Activated naive CD8-positive, alpha-beta T cell treated with anti-CD3 and anti-CD28 coated beads, Interleukin-2, amount 10 ng/mL, durations not matched to agents 7 days and 5 days (primary cell): ENCODE results near the gene HTATIP2. TPM values are rescaled to one million over a fixed set of nuclear protein-coding genes. Genes with fewer than 3 reads are reported as not detected.
"Not testable (repeated sequence)": the region's sequence is repeated elsewhere in the genome, so short reads cannot be mapped to it uniquely, and the experiment has no call there.

Experiments
- ATAC-seq: fragments of 150-1000 bp; cut with Tn5 transposase; one replicate; pipeline ENCODE4 v1.10.0; 2021; ENCODE audit warnings: low read depth, moderate library complexity
- POLR2A ChIA-PET: fragments of 350-600 bp; sonication (Branson Sonifier 250); formaldehyde crosslinking; loops from one replicate; lab custom pipeline; 2021; ENCODE audit warnings: antibody characterized with exemption; lab: Charles Lee
- DNase-seq: peaks from one replicate; pipeline ENCODE4 v3.0.0; 2021
- H3K27ac Mint-ChIP-seq: one replicate; pipeline ENCODE4 v1.8.0; 2022; ENCODE audit warnings: mild to moderate bottlenecking, mixed read lengths
- H3K27me3 Mint-ChIP-seq: one replicate; pipeline ENCODE4 v1.8.0; 2022; ENCODE audit warnings: mild to moderate bottlenecking, moderate library complexity, mixed read lengths
- H3K36me3 Mint-ChIP-seq: one replicate; pipeline ENCODE4 v1.8.0; 2021; ENCODE audit warnings: mild to moderate bottlenecking, mixed read lengths
- H3K4me1 Mint-ChIP-seq: one replicate; pipeline ENCODE4 v1.8.0; 2021; ENCODE audit warnings: mixed read lengths
- H3K4me3 Mint-ChIP-seq: one replicate; pipeline ENCODE4 v1.8.0; 2022; ENCODE audit warnings: mild to moderate bottlenecking, moderate library complexity, mixed read lengths
- H3K9me3 Mint-ChIP-seq: one replicate; pipeline ENCODE4 v1.8.0; 2021; ENCODE audit warnings: mixed read lengths
- total RNA-seq, 2 experiments: library from RNA; stranded (reverse); gene quantifications; one replicate each; pipeline ENCODE4 v1.2.3, GENCODE V29; 2021

The HTATIP2 gene
- total RNA-seq, 2 experiments from 2014 or later: 46.1 to 50.9 TPM

GRCh38 chr11:20357150-20357549 lies 6.4 kb upstream of the HTATIP2 start:
- Mint-ChIP-seq H3K4me3 (no peak overlapping the region), H3K36me3 (peaks cover 2% of the 10 kb centered on the region), H3K4me1 (peaks cover 16% of the 10 kb centered on the region), H3K27ac (peak overlapping the region; percentile 3), H3K9me3 (no peaks in the 10 kb centered on the region), H3K27me3 (peaks cover 4% of the 10 kb centered on the region)
- POLR2A ChIA-PET: no interaction called here
- no peak for ATAC-seq
- DNase-seq: no peak

- H3K27ac Mint-ChIP-seq: peak overlapping the region; percentile 90
- no peaks in the 10 kb centered on the region for H3K9me3 Mint-ChIP-seq
Observed at GRCh38 chr11:20360650-20361049, 2.9 kb upstream of the HTATIP2 start.

GRCh38 chr11:20362481-20362880 lies 1.0 kb upstream of the HTATIP2 start:
- Mint-ChIP-seq H3K4me3 (no peak overlapping the region), H3K4me1 (peaks cover 53% of the 10 kb centered on the region), H3K9me3 (no peaks in the 10 kb centered on the region), H3K36me3 (peaks cover 23% of the 10 kb centered on the region), H3K27me3 (no peaks in the 10 kb centered on the region), H3K27ac (peak overlapping the region; percentile 27)
- POLR2A ChIA-PET: no interaction called here
- ATAC-seq (no peak), DNase-seq (no peak)

More at GRCh38 chr11:20360650-20361049, 2.9 kb upstream of the HTATIP2 start:
- Mint-ChIP-seq H3K27me3 (peaks cover 2% of the 10 kb centered on the region), H3K4me3 (peak overlapping the region; percentile 84), H3K36me3 (peaks cover 9% of the 10 kb centered on the region), H3K4me1 (peaks cover 41% of the 10 kb centered on the region)
- ATAC-seq (peak; percentile 67), DNase-seq (peak; percentile 37)
- POLR2A ChIA-PET: interaction anchor here (0.6 to 1.6 kb wide), 2 partner anchors 8 to 1781 kb away, joined by 4 to 5 read pairs; no protein-coding TSS in a partner anchor

GRCh38 chr11:20363149-20363499 lies 390 bp upstream of the HTATIP2 start:
- Mint-ChIP-seq H3K4me1 (peaks cover 53% of the 10 kb centered on the region), H3K27me3 (no peaks in the 10 kb centered on the region), H3K27ac (peak overlapping the region; percentile 93), H3K36me3 (peaks cover 25% of the 10 kb centered on the region), H3K9me3 (no peaks in the 10 kb centered on the region), H3K4me3 (peak overlapping the region; percentile 86)
- POLR2A ChIA-PET: interaction anchor here (1.4 to 1.7 kb wide), 3 partner anchors 8 to 26 kb away, joined by 3 to 7 read pairs (median 4); no protein-coding TSS in a partner anchor
- ATAC-seq (no peak), DNase-seq (no peak)

GRCh38 chr11:20364341-20364792 lies 853 bp downstream of the HTATIP2 start:
- POLR2A ChIA-PET: interaction anchor here (0.9 to 1.7 kb wide), 7 partner anchors 8 to 24 kb away, joined by 3 to 7 read pairs (median 3); no protein-coding TSS in a partner anchor
- H3K36me3 Mint-ChIP-seq: peaks cover 28% of the 10 kb centered on the region
- DNase-seq (no peak), ATAC-seq (no peak)
- peak overlapping the region; percentile 79 for H3K27ac Mint-ChIP-seq
- H3K9me3 Mint-ChIP-seq: no peaks in the 10 kb centered on the region
- H3K4me1 Mint-ChIP-seq: peaks cover 53% of the 10 kb centered on the region
- no peaks in the 10 kb centered on the region for H3K27me3 Mint-ChIP-seq
- H3K4me3 Mint-ChIP-seq: peak overlapping the region; percentile 85

GRCh38 chr11:20365465-20365864 lies 2.0 kb downstream of the HTATIP2 start:
- Mint-ChIP-seq H3K4me3 (peak overlapping the region; percentile 85), H3K36me3 (peaks cover 34% of the 10 kb centered on the region), H3K4me1 (peaks cover 49% of the 10 kb centered on the region)
- H3K9me3 Mint-ChIP-seq, POLR2A ChIA-PET, DNase-seq, H3K27ac Mint-ChIP-seq, ATAC-seq, H3K27me3 Mint-ChIP-seq: not testable (repeated sequence)

GRCh38 chr11:20367313-20367948 lies 3.9 kb downstream of the HTATIP2 start:
- ATAC-seq: no peak
- POLR2A ChIA-PET: no interaction called here
- Mint-ChIP-seq H3K36me3 (peaks cover 40% of the 10 kb centered on the region), H3K4me1 (peaks cover 43% of the 10 kb centered on the region), H3K9me3 (no peaks in the 10 kb centered on the region), H3K4me3 (peak overlapping the region; percentile 36), H3K27me3 (no peaks in the 10 kb centered on the region), H3K27ac (no peak overlapping the region)
- no peak for DNase-seq

GRCh38 chr11:20368438-20368837 lies 4.9 kb downstream of the HTATIP2 start:
- Mint-ChIP-seq H3K27me3 (no peaks in the 10 kb centered on the region), H3K9me3 (no peaks in the 10 kb centered on the region), H3K4me1 (peaks cover 33% of the 10 kb centered on the region), H3K4me3 (no peak overlapping the region), H3K27ac (no peak overlapping the region), H3K36me3 (peaks cover 41% of the 10 kb centered on the region)
- POLR2A ChIA-PET: interaction anchor here (1.2 kb wide), 1 partner anchor 8 kb away, joined by 5 read pairs; no protein-coding TSS in a partner anchor
- no peak for ATAC-seq
- DNase-seq: no peak

- peaks cover 26% of the 10 kb centered on the region for H3K4me1 Mint-ChIP-seq
- POLR2A ChIA-PET: interaction anchor here (1.2 kb wide), 1 partner anchor 10 kb away, joined by 5 read pairs; no protein-coding TSS in a partner anchor
- peaks cover 41% of the 10 kb centered on the region for H3K36me3 Mint-ChIP-seq
- H3K27ac Mint-ChIP-seq: no peak overlapping the region
- H3K9me3 Mint-ChIP-seq: no peaks in the 10 kb centered on the region
- DNase-seq (no peak), ATAC-seq (no peak)
- H3K27me3 Mint-ChIP-seq: no peaks in the 10 kb centered on the region
- no peak overlapping the region for H3K4me3 Mint-ChIP-seq
Observed at GRCh38 chr11:20369826-20370225, 6.3 kb downstream of the HTATIP2 start.

- Mint-ChIP-seq H3K27me3 (no peaks in the 10 kb centered on the region), H3K36me3 (peaks cover 26% of the 10 kb centered on the region), H3K9me3 (no peaks in the 10 kb centered on the region), H3K4me1 (peaks cover 8% of the 10 kb centered on the region), H3K27ac (no peak overlapping the region), H3K4me3 (no peak overlapping the region)
- POLR2A ChIA-PET: interaction anchor here (0.9 kb wide), 1 partner anchor 8 kb away, joined by 3 read pairs; no protein-coding TSS in a partner anchor
- ATAC-seq (no peak), DNase-seq (no peak)
Observed at GRCh38 chr11:20372081-20372626, 8.6 kb downstream of the HTATIP2 start.

- Mint-ChIP-seq H3K27ac (no peak overlapping the region), H3K4me1 (peaks cover 4% of the 10 kb centered on the region), H3K36me3 (peaks cover 20% of the 10 kb centered on the region), H3K27me3 (no peaks in the 10 kb centered on the region), H3K4me3 (no peak overlapping the region), H3K9me3 (no peaks in the 10 kb centered on the region)
- ATAC-seq (no peak), DNase-seq (no peak)
- POLR2A ChIA-PET: no interaction called here
Observed at GRCh38 chr11:20373147-20373546, 9.6 kb downstream of the HTATIP2 start.

- Mint-ChIP-seq H3K36me3 (peaks cover 17% of the 10 kb centered on the region), H3K27ac (no peak overlapping the region), H3K27me3 (no peaks in the 10 kb centered on the region), H3K4me1 (peaks cover 4% of the 10 kb centered on the region), H3K9me3 (no peaks in the 10 kb centered on the region), H3K4me3 (no peak overlapping the region)
- DNase-seq: no peak
- no peak for ATAC-seq
- POLR2A ChIA-PET: no interaction called here
Observed at GRCh38 chr11:20373568-20374209, 10.2 kb downstream of the HTATIP2 start.

GRCh38 chr11:20374741-20375300 lies 11.3 kb downstream of the HTATIP2 start:
- POLR2A ChIA-PET: no interaction called here
- DNase-seq (no peak), ATAC-seq (no peak)
- no peak overlapping the region for H3K4me3 Mint-ChIP-seq
- no peaks in the 10 kb centered on the region for H3K9me3 Mint-ChIP-seq
- no peaks in the 10 kb centered on the region for H3K27me3 Mint-ChIP-seq
- H3K27ac Mint-ChIP-seq: no peak overlapping the region
- peaks cover 17% of the 10 kb centered on the region for H3K36me3 Mint-ChIP-seq
- H3K4me1 Mint-ChIP-seq: peaks cover 1% of the 10 kb centered on the region
